Fibroblast of lung (primary cell): ENCODE data around the gene TMEM187. TPM values are rescaled to one million over a fixed set of nuclear protein-coding genes. Genes with fewer than 3 reads are reported as not detected.
A peak's percentile ranks its signal among the peaks of the same experiment; 100 is the strongest.

Source experiments
- DNase-seq, 2 donors: peaks; one replicate each; pipeline versions ENCODE4 v3.0.0 to v3.0.0-alpha.2; 2010; ENCODE audit warnings: low read depth in 2 of 2
- H2AFZ ChIP-seq: 2 replicates; pipeline ENCODE4 v1.5.1; 2012; ENCODE audit warnings: low read length, control low read depth, inconsistent platforms
- H3K27ac ChIP-seq: 2 replicates; pipeline ENCODE4 v1.5.1; 2011; ENCODE audit warnings: low read length, control low read depth; ENCODE audit not compliant: insufficient read depth
- H3K27me3 ChIP-seq: 2 replicates; pipeline ENCODE4 v1.5.1; 2011; ENCODE audit warnings: mild to moderate bottlenecking, low read length; ENCODE audit not compliant: control insufficient read depth, insufficient read depth
- H3K36me3 ChIP-seq: 2 replicates; pipeline ENCODE4 v1.5.1; 2011; ENCODE audit warnings: low read length; ENCODE audit not compliant: control insufficient read depth, insufficient read depth
- H3K4me1 ChIP-seq: 2 replicates; pipeline ENCODE4 v1.5.1; 2011; ENCODE audit warnings: low read length; ENCODE audit not compliant: control insufficient read depth, insufficient read depth; ENCODE audit errors: extremely low read depth
- H3K4me2 ChIP-seq: 2 replicates; pipeline ENCODE4 v1.5.1; 2011; ENCODE audit warnings: low read length, control low read depth; ENCODE audit not compliant: insufficient read depth; ENCODE audit errors: extremely low read depth
- H3K4me3 ChIP-seq, 4 experiments: fragments of 200-600 bp in 1 of 4; sonication (generic) in 1 of 4; replicated peaks in 1 of 4; 2 replicates each; pipeline ENCODE4 v1.5.1; 2011 to 2016; ENCODE audit warnings: low read length in 4 of 4, low read depth in 3 of 4, mild to moderate bottlenecking in 3 of 4, control low read depth in 2 of 4, inconsistent platforms in 1 of 4, mixed read lengths in 1 of 4; ENCODE audit not compliant: insufficient read depth in 1 of 4; ENCODE audit errors: control extremely low read depth in 1 of 4
- H3K79me2 ChIP-seq: 2 replicates; pipeline ENCODE4 v1.5.1; 2012; ENCODE audit warnings: mild to moderate bottlenecking, low read length, inconsistent platforms; ENCODE audit not compliant: control insufficient read depth, insufficient read depth
- H3K9ac ChIP-seq: 2 replicates; pipeline ENCODE4 v1.5.1; 2011; ENCODE audit warnings: mild to moderate bottlenecking, low read length, control low read depth; ENCODE audit not compliant: insufficient read depth
- H3K9me3 ChIP-seq: 2 replicates; pipeline ENCODE4 v1.5.1; 2012; ENCODE audit warnings: low read depth, low read length; ENCODE audit not compliant: control insufficient read depth, insufficient read depth
- H4K20me1 ChIP-seq: 2 replicates; pipeline ENCODE4 v1.5.1; 2011; ENCODE audit warnings: low read length; ENCODE audit not compliant: control insufficient read depth, insufficient read depth; ENCODE audit errors: extremely low read depth
- CTCF ChIP-seq, 2 donors: IDR thresholded peaks in 1 of 2; conservative IDR thresholded peaks in 1 of 2; 1 replicate in 1 of 2; 2 replicates in 1 of 2; pipeline ENCODE4 v1.5.1; 2011 to 2012; ENCODE audit warnings: low read length in 2 of 2, control low read depth in 1 of 2, inconsistent platforms in 1 of 2, low read depth in 1 of 2, mild to moderate bottlenecking in 1 of 2
- EZH2 ChIP-seq: IDR thresholded peaks from 2 replicates; pipeline ENCODE4 v1.5.1; 2012; ENCODE audit warnings: low read length, control low read depth, mild to moderate bottlenecking; ENCODE audit errors: missing control alignments
- polyA plus RNA-seq, 2 donors: library from polyadenylated mRNA; depleted of rRNA in 1 of 2; stranded (reverse) in 1 of 2; unstranded in 1 of 2; fragments of >200 nt; gene quantifications; 2 replicates each; pipeline ENCODE4 v1.2.1, GENCODE V29; 2011 to 2012; ENCODE audit warnings: missing spikeins in 1 of 2
- total RNA-seq: library from RNA; depleted of rRNA; stranded (reverse); fragments of >200 nt; gene quantifications from 2 replicates; pipeline ENCODE4 v1.2.1, GENCODE V29; 2014

Gene TMEM187
- total and polyA plus RNA-seq, 2 donors (not counting 1 experiment from before 2014, with no cell fraction given): 4.6 to 8.3 TPM

- Histone ChIP-seq H3K4me3 (peak overlapping the region in 1 of 4 experiments; percentile 7), H3K27ac (peak overlapping the region; percentile 32), H3K36me3 (peaks cover 8% of the 10 kb centered on the region), H3K9me3 (no peaks in the 10 kb centered on the region), H3K79me2 (peaks cover 79% of the 10 kb centered on the region), H3K4me1 (peaks cover 17% of the 10 kb centered on the region), H2AFZ (no peak overlapping the region), H4K20me1 (no peaks in the 10 kb centered on the region), H3K9ac (no peak overlapping the region), H3K4me2 (peak overlapping the region; percentile 25), H3K27me3 (no peaks in the 10 kb centered on the region)
- peak in 1 of 2 donors; percentile 69 for DNase-seq
- TF ChIP-seq EZH2 (no peak), CTCF (conservative IDR thresholded peaks at IDR 0.05 in 1 of 2, IDR thresholded peaks at IDR 0.05 in 1 of 2; ENCODE audit: low read depth in 1 of 2, low read length in 2 of 2) (no peak)
Observed at GRCh38 chrX:153966283-153966688, 6.3 kb upstream of the TMEM187 start.

- H4K20me1 ChIP-seq: no peaks in the 10 kb centered on the region
- TF ChIP-seq EZH2: no peak
- no peak for TF ChIP-seq CTCF (conservative IDR thresholded peaks at IDR 0.05 in 1 of 2, IDR thresholded peaks at IDR 0.05 in 1 of 2; ENCODE audit: low read depth in 1 of 2, low read length in 2 of 2)
- peak overlapping the region; percentile 32 for H3K27ac ChIP-seq
- peaks cover 79% of the 10 kb centered on the region for H3K79me2 ChIP-seq
- no peak overlapping the region for H2AFZ ChIP-seq
- no peaks in the 10 kb centered on the region for H3K9me3 ChIP-seq
- H3K4me1 ChIP-seq: peaks cover 17% of the 10 kb centered on the region
- peak overlapping the region; percentile 35 for H3K4me2 ChIP-seq
- no peak overlapping the region for H3K9ac ChIP-seq
- DNase-seq: peak in 1 of 2 donors; percentile 15
- H3K4me3 ChIP-seq: peak overlapping the region in 1 of 4 experiments; percentile 22
- peaks cover 6% of the 10 kb centered on the region for H3K36me3 ChIP-seq
- no peaks in the 10 kb centered on the region for H3K27me3 ChIP-seq
Observed at GRCh38 chrX:153966841-153967535, 5.6 kb upstream of the TMEM187 start.

GRCh38 chrX:153967536-153968224 lies 4.9 kb upstream of the TMEM187 start:
- peaks cover 4% of the 10 kb centered on the region for H3K36me3 ChIP-seq
- no peak for TF ChIP-seq CTCF (conservative IDR thresholded peaks at IDR 0.05 in 1 of 2, IDR thresholded peaks at IDR 0.05 in 1 of 2; ENCODE audit: low read depth in 1 of 2, low read length in 2 of 2)
- no peak for TF ChIP-seq EZH2
- DNase-seq: no peak
- H3K9ac ChIP-seq: no peak overlapping the region
- no peaks in the 10 kb centered on the region for H4K20me1 ChIP-seq
- H3K9me3 ChIP-seq: no peaks in the 10 kb centered on the region
- peaks cover 17% of the 10 kb centered on the region for H3K4me1 ChIP-seq
- H3K79me2 ChIP-seq: peaks cover 73% of the 10 kb centered on the region
- peak overlapping the region; percentile 16 for H3K27ac ChIP-seq
- no peak overlapping the region for H2AFZ ChIP-seq
- H3K27me3 ChIP-seq: no peaks in the 10 kb centered on the region
- peak overlapping the region in 2 of 4 experiments; percentile 26 to 81 for H3K4me3 ChIP-seq
- H3K4me2 ChIP-seq: peak overlapping the region; percentile 87
